Adipose tissue (tissue), 3 donors: Measurements from ENCODE around the gene POP7. TPM values are rescaled to one million over a fixed set of nuclear protein-coding genes. Genes with fewer than 3 reads are reported as not detected.
"Not testable (repeated sequence)": the region's sequence is repeated elsewhere in the genome, so short reads cannot be mapped to it uniquely, and the experiment has no call there.

Experiments
- H3K27ac ChIP-seq: one replicate; pipeline ENCODE4 v1.5.1; 2013; ENCODE audit warnings: low read depth, low read length
- WGBS, 3 donors: extraction: QIAGEN DNeasy Blood & Tissue Kit; methylation state at CpG; one replicate each; pipeline ENCODE4 v1.1.7; 2013; 5-methylcytosine and 5-hydroxymethylcytosine counted together
- polyA plus RNA-seq, 3 donors: library from polyadenylated mRNA; stranded (reverse); fragments of 200-250 nt; gene quantifications; one replicate each; pipeline ENCODE4 v1.2.3, GENCODE V29; 2013
- donor health status: healthy with polysubstance abuse.
- donor health status: Bipolar disorder and iron deficiency.
- donor health status: healthy.

POP7 gene
- polyA plus RNA-seq, 3 donors = 25.2 to 31.3 (median 27.4) TPM

DNA sequence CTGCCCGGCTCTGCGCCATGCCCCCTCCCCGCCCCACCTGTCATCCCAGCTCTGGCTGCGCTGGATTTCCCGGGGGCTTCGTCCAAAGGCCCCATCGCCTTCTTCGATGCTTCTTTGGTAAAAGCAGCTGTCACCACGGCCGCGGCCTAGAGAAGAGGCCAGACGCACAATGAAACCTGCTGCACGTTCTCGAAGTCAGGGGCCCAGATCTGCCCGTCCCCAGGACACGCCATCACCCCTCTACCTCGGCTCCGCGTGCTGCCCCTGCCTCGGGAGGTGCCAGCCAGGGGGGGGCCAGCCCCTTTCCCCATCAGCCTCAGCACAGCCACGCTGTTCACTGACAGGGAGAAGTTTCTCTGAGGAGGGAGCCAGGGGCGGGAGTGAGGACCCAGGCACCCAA is 18.7 kb upstream of the POP7 start:
- WGBS, 3 donors = 90 to 93% (median 91%) methylated on average over 18 to 22 of the region's 22 CpGs
- no peak overlapping the region for H3K27ac ChIP-seq

DNA sequence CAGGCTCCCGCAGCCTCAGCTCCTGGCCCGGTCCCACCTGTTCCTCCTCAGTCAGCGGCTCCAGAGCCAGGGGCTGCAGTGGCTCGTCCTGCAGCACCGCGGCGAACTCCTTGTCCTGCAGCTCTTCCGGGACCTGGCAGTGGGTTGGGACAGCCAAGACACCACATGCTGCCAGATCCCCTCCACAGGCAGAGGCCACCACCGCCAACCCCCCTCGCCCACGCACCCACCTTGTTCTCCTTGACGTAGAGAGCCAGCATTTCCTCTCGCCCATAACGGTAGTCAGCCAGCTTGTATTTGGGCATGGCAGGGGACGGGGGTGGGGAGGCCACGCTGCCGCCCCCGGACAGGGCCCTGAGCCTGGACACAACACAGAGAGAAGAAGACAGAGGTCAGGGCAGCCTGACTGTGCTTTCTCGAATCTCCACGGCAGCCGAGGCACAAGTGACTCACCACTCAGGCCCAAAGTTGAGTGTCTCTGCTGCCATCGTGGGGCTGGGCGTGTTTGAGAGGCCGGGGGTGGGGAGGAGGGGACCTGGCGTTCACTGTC is 18.1 kb upstream of the POP7 start:
- WGBS, 3 donors = 76 to 85% (median 82%) methylated on average over 25 of the region's 25 CpGs
- H3K27ac ChIP-seq = no peak overlapping the region

DNA sequence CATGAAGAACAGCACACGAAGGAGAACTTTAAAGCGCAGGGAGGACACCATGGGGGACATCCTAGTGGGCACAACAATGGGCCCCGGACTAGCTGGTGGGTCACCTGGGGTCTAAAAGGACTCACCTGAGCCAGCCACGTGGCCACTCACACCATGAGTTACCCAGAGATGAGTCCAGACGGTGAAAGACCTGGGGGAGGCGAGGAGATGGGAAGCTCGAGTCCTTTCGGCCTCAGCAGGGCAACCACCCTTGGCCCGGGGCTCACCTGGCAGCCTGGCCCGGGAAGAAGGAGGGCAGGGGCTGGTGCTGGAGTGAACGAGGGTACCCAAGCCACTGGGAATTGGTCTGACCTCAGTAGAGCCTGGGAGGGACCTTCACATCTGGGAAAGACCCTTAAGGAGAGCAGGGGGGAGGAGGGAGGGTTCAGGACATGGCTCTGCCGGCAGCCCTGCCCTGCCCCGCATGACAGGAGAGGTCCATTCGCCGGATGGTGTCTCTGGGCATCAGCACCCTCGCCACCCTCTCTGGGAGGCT is 17.5 kb upstream of the POP7 start:
- WGBS, 3 donors = 83 to 88% (median 83%) methylated on average over 16 of the region's 16 CpGs
- H3K27ac ChIP-seq = no peak overlapping the region

DNA sequence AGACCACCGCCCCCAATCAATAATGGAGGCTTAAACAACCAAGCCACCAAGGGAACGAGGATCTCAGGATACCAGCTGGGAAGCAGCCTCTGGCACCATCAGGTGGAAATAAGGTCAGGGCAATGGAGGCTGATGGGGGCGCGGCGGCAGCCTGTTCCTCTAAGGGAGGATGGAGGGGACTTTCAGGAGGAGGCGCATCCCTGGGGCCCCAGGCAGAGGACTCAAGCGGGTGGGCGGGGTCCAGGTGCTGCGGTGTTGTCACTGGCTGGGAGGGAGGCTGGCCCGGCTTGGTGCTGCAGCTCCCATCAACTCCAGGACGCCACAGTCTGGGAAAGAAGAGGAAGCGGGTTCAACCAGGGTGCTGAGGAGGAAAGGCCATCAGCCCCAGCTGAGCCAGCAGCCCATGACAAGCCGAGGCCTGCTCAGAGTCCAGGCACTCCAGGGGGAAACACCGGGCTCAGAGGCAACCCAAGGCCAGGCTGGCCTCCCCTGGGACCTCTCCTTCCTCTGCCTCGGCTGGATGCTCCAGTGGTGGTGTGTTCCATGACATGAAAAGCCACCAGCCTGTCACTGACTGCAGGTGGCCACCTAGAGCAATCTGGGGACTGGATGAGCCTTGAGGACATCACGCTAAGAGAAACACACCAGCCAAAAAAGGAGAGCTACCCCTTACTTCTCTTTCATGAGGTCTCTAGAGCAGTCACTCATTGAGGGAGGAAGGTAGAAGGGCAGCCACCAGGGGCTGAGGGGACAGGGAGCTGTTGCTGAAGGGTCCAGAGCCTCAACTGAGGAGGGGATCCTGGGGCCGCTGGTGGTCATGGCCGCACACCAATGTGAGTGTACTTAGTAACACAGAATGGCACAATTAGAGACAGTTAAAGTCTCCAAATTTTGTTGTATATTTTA is 16.4 kb upstream of the POP7 start:
- WGBS, 3 donors = 79 to 85% (median 84%) methylated on average over 17 to 18 of the region's 18 CpGs
- no peak overlapping the region for H3K27ac ChIP-seq

DNA sequence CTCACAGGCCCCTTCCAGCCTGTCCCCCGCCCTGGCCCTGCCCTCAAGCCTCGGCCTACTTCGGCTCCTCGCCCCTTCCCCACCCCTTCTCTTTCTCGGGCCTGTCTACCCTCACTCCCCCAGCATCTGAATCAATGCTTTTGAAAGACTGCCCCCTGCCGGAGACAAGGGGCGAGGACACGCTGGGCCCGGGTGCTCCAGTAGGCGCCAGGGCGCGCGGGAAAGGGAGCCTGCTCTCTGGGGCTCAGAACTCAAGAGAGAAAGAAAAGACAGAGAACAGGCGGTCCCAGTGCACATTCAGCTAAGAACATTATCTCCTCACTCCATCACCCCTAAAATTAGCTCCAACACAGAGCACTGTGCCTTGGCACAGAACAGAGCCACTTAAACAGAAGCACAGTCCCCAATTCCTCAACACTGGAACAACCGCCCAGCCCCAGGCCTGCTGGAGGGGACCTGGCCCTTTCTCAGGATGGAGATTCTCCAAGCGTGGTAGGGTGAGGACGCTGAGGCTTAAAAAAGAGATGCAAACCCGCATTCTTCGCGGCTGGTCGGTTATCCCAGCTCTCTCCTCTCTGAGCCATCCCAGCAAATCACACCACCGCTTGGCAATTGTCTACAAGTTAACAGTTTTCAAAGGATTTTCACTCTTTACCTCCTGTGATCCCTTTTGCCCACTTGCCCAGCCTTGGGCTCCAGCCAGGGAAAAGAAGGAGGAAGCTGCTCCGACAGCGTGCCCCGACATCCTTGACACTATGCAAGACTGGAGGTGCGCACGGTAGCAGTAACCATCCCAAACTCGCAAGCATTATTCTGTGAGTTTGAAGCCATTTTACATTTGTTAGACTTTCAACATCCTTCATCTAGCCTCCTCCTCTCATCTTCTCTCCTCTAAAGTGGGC is 14.0 kb upstream of the POP7 start:
- WGBS, 3 donors = 29 to 33% (median 31%) methylated on average over 28 of the region's 28 CpGs
- H3K27ac ChIP-seq = no peak overlapping the region

DNA sequence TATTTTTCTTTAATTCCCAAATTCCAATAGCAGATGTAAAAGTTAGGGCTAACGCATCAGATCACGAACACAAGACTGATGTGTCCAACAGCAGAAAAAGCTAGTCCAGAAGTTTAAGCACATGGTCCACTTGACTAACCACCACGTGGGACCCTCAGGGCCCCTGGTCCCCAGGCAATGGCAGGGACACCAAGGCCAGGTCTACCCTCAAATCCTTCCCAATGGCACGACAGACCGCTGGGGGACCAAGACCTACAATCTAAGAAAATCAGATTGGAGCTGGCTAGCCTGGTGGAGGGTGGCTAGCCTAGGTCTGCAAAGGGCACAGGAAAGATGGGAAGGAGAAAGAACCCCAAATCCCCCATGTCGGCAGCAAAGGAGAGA is 13.4 kb upstream of the POP7 start:
- H3K27ac ChIP-seq = no peak overlapping the region
- WGBS, 3 donors = 56 to 62% (median 58%) methylated on average over 6 of the region's 6 CpGs

DNA sequence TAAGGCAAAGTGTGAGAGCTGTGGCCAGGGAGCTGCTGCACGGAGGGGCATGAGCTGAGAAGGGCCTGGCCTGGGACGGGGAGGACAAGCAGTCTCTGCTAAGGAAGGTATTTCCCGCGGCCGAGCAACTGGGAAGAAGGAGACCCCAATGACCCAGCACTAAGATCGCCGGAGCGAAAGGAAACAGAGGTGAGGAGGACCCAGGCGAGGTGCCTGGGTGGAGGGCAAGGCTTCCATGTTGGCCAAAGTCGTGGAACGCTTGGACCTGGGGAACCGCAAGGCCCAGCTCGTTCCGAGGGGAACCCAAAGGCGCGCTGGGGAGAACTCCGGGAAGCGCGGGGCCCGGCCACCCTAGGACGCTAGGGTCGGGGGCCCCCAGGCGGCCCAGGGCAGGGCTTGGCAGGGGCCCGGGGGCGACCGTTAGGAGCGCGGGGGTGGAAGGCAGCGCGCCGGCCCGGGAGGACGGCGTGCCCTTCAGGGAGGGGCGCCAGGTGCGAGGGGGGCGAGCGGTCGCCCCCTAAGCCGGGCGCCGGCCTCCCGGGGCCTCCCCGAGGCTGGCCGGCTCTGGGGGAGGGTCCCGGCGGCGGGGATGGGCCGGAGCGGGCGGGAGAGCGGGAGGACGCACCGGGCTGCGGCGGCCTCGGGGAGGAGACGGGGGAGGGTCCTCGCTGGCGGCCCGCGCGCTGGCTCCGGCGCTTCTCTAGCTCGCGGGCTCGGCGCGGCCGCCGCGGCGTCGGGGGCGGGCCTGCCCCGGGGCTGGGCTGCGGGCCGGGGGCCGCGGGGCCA is 12.4 kb upstream of the POP7 start:
- WGBS, 3 donors = 1% methylated on average over 45 to 81 of the region's 81 CpGs
- H3K27ac ChIP-seq = no peak overlapping the region

DNA sequence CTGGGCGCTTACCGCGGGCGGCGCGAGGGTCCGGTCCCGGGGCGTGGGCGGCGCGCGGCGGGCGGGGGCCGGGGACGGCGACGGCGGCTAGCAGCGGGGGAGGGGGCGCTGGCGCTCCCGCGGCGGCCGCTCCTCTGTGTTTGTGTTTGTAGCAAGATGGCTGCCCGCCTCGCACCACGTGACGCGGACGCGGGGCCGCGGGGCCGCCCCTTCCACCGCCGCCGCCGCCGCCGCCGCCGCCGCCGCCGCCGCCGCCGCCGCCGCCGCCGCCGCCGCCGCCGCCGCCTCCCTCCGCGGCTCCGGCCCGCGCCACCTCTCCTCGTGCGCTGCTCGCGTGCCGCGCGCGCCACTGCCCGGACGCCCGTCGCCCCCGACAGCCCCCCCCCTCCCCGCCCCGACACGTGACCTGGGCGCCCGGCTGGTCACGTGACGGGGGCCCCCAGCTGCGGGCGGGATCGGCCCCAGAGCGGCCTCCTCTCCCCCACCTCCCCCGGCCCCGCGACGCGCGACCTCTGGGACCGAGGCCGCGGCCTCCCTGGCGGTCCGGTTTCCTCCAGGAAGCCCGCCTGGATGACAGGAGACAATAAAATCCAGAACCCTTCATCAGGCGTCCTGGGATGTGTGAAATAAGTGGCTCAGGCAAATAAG is 11.7 kb upstream of the POP7 start, which contains the start of gene GIGYF1:
TSS of gene GIGYF1 (minus strand) at position 153 of the 648 bp plus-strand sequence. CDS start 6,012 bp downstream, outside the sequence.
- H3K27ac ChIP-seq = no peak within 1 kb of the TSS
- WGBS, 3 donors = 1 to 2% (median 2%) methylated on average over 17 to 64 of the region's 102 CpGs

DNA sequence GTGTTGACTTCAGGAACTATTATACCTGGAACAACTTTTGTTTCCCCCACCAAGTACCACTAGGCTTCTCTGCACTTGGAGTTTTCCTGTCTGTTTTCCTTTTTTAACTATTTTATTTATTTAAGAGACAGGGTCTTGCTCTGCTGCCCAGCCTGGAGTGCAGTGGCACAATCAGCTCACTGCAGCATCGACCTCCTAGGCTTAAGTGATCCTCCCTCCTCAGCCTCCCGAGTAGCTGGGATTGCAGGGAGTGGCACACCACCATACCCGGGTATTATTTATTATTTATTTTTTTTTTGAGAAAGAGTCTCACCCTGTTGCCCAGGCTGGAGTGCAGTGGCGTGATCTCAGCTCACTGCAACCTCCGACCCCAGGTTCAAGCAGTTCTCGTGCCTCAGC is 9.8 kb upstream of the POP7 start:
- H3K27ac ChIP-seq = no peak overlapping the region
- 81 to 87% (median 82%) methylated on average over 6 of the region's 6 CpGs for WGBS, 3 donors

DNA sequence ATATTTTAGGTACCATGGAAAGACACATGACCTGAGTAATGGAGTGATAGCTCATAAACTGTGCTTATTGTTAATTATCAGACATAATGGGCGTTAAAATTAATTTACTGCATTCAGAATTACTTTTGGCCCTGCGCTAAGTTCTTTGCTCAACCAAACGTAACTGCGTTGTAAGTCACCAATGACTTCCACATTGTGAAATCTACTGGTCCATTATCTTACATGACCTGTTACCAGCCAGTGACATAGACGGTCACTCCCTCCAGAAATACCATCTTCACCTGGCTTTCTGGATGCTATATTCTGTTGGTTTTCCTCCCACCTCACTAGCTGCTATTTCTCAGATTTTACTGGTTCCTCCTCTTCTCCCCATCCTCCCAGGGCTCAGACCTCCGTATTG is 6.9 kb upstream of the POP7 start:
- 54 to 62% (median 59%) methylated on average over 6 of the region's 6 CpGs for WGBS, 3 donors
- no peak overlapping the region for H3K27ac ChIP-seq

DNA sequence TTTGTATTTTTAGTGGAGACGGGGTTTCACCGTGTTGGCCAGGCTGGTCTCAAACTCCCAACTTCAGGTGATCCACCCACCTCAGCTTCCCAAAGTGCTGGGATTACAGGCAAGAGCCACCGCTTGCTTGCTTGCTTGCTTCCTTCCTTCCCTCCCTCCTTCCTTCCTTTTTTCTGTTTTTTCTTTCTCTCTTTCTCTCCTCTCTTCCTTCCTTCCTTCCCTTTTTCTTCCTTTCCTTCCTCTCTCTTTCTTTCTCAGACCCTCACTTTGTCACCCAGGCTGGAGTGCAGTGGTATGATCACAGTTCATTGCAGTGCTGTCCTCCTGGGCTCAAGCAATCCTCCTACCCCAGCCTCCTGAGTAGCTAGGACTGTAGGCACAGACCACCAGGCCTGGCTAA is 4.8 kb upstream of the POP7 start:
- 35 to 77% (median 49%) methylated on average over 3 of the region's 3 CpGs for WGBS, 3 donors
- not testable (repeated sequence) for H3K27ac ChIP-seq

DNA sequence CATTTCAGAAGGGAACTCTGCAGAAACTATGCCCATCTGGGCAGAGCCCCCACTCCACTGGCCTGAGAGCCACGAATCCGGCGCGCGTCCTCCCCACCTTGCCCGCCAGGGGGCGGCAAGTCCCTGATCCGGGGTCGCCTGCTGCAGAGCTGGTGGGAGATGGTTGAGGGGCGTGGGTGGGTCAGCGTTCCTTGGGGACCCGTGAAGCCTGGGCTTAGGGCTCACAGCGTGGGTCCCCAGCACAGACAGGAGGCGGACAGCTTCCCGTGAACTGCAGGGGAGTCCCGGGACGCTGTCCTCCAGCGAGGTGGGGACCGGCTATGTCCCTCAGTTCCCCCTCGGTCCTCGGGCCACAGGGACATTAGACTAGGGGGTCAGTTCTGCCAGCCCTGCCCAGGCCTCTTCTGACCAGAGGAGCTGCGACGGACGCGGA is 585 bp upstream of the POP7 start:
- H3K27ac ChIP-seq = no peak overlapping the region
- WGBS, 3 donors = 0 to 1% (median 0%) methylated on average over 22 to 25 of the region's 25 CpGs

DNA sequence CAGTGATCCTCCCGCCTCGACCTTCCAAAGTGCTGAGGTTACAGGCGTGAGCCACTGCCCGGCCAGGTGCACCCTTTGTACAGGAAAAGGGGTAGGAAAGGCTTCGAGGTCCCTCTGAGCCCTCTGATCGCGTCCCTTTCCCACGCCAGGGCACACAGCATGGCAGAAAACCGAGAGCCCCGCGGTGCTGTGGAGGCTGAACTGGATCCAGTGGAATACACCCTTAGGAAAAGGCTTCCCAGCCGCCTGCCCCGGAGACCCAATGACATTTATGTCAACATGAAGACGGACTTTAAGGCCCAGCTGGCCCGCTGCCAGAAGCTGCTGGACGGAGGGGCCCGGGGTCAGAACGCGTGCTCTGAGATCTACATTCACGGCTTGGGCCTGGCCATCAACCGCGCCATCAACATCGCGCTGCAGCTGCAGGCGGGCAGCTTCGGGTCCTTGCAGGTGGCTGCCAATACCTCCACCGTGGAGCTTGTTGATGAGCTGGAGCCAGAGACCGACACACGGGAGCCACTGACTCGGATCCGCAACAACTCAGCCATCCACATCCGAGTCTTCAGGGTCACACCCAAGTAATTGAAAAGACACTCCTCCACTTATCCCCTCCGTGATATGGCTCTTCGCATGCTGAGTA is 871 bp downstream of the POP7 start:
- H3K27ac ChIP-seq = no peak overlapping the region
- WGBS, 3 donors = 18 to 36% (median 25%) methylated on average over 34 of the region's 34 CpGs

DNA sequence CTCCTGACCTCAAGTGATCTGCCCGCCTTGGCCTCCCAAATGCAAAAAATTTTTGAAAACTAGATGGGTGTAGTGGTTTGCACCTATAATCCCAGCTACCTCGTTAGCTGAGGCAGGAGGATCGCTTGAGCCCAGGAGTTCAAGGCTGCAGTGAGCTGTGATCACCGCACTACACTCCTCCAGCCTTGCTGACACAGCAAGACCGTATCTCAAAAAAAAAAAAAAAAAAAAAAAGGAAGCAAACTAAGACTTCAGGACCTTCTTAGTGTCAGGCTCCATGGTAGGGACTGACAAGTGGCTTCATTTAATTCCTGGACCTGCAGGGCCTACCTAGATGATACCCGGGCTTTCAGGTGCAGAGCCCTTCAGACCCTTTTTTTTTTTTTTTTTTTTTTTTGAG is 2.5 kb downstream of the POP7 start:
- 81 to 91% (median 84%) methylated on average over 6 of the region's 6 CpGs for WGBS, 3 donors
- H3K27ac ChIP-seq = no peak overlapping the region

DNA sequence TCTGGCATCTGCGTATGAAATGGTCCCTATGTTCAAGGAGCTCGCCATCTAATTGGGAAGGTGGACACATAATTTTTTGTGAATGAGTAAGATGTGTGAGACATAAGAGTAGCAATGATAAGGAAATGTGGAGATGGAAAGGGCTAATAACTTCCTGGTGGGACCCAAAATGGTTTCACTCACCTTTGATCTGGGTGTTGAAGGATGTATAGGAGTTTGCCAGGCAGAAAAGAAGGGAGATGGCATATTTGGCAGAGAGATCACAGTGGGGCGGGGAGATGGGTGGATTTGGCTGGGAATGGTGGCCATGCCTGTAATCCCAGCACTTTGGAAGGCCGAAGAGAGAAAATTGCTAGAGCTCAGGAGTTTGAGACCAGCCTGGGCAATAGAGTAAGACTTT is 4.5 kb downstream of the POP7 start:
- no peak overlapping the region for H3K27ac ChIP-seq
- WGBS, 3 donors = 71 to 96% (median 73%) methylated on average over 4 of the region's 4 CpGs

DNA sequence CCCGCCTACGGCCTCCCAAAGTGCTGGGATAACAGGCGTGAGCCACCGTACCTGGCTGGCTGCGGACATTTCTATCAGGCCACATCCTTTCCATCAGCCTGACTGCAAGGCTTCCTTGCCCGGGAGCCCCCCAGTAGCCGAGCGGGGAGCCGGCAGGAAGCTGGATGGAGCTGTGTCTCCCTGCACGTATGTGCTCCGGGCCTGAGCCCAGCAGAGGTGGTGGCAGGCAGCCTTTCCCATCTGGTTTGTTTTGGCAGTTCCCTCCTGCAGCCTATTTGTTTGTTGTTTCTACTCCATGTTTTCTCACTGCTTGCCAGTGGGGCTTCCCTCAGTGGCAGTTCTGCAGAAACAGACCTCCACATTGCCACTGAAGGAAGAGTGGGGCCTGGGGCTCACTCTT is 5.4 kb downstream of the POP7 start:
- WGBS, 3 donors = 80 to 94% (median 87%) methylated on average over 11 of the region's 11 CpGs
- H3K27ac ChIP-seq = no peak overlapping the region

DNA sequence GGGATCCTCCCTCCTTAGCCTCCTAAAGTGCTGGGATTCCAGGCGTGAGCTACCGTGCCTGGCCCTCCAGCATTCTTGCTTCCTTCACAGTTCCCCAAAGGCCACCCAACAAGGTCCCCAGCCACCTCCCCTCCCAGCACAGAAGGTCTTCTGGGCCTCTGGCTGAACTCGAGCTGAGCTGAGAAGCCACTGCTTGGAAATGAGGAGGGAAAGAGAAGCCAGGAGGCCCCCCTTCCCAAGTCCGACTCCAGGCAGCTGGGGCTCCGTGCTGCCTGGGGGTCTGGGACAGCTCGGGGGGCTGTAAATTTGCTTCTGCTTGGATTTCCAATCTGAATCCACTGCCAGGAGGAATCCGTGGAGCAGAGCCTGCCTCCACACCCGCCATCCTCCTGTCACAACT is 8.8 kb downstream of the POP7 start:
- 66 to 75% (median 70%) methylated on average over 8 of the region's 8 CpGs for WGBS, 3 donors
- H3K27ac ChIP-seq = no peak overlapping the region
